Prostate gland (tissue), 2 donors: Measurements from ENCODE around the gene LTN1.

Experiments
- POLR2AphosphoS5 ChIP-seq: sonication (generic); formaldehyde crosslinking; IDR thresholded peaks from one replicate; pipeline ENCODE4 v1.6.1; 2017; ENCODE audit warnings: antibody characterized with exemption
- TF ChIP-seq, protein P1 (sequence below), 4 experiments: fragments of 200-600 bp in 2 of 4; fragments of 450-650 bp in 2 of 4; sonication (generic) in 2 of 4; IDR thresholded peaks; 1 replicate in 3 of 4; 2 replicates in 1 of 4; pipeline ENCODE4 v1.5.1; 2016 to 2019; ENCODE audit warnings: antibody characterized with exemption in 4 of 4, mild to moderate bottlenecking in 2 of 4, moderate library complexity in 2 of 4

DNA sequence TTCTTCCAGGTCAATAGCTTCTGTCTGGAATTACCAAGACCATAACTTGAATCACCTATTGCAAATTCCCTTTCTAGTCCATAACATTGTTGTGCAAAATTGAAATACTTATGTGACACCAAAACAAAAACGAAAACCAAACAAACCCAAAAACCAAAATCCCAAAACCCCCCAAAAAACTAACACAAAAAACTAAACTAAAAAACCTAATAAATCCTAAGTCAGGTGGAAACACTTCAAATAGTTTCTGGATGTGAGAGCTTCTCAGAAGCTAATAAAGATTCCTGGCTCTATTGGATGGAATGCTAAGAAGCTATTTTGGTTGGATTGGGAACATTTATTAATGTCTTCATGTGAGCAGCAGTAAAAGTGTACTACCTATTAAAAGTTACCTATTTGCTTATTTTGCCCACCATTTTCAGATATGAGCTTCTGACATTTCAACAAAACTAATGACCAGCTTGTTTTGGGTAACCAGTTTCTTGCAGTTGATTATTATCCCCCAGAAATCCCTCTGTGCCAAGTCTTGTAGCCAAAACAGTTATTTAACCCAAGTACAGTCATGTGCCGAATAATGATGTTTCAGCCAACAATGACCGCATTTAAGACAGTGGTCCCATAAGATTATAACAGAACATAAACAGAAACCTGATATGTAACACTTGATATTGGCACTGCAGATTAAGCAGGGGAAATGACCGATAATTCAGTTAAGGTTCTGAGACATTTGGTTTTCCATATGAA is 76.4 kb downstream of the LTN1 start:
- no peak for TF ChIP-seq POLR2AphosphoS5
- TF ChIP-seq, protein P1, sequence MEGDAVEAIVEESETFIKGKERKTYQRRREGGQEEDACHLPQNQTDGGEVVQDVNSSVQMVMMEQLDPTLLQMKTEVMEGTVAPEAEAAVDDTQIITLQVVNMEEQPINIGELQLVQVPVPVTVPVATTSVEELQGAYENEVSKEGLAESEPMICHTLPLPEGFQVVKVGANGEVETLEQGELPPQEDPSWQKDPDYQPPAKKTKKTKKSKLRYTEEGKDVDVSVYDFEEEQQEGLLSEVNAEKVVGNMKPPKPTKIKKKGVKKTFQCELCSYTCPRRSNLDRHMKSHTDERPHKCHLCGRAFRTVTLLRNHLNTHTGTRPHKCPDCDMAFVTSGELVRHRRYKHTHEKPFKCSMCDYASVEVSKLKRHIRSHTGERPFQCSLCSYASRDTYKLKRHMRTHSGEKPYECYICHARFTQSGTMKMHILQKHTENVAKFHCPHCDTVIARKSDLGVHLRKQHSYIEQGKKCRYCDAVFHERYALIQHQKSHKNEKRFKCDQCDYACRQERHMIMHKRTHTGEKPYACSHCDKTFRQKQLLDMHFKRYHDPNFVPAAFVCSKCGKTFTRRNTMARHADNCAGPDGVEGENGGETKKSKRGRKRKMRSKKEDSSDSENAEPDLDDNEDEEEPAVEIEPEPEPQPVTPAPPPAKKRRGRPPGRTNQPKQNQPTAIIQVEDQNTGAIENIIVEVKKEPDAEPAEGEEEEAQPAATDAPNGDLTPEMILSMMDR (IDR thresholded peaks at IDR 0.05) = no peak
